ENCODE measurements around the gene SNRNP200.

SNRNP200 gene

DNA sequence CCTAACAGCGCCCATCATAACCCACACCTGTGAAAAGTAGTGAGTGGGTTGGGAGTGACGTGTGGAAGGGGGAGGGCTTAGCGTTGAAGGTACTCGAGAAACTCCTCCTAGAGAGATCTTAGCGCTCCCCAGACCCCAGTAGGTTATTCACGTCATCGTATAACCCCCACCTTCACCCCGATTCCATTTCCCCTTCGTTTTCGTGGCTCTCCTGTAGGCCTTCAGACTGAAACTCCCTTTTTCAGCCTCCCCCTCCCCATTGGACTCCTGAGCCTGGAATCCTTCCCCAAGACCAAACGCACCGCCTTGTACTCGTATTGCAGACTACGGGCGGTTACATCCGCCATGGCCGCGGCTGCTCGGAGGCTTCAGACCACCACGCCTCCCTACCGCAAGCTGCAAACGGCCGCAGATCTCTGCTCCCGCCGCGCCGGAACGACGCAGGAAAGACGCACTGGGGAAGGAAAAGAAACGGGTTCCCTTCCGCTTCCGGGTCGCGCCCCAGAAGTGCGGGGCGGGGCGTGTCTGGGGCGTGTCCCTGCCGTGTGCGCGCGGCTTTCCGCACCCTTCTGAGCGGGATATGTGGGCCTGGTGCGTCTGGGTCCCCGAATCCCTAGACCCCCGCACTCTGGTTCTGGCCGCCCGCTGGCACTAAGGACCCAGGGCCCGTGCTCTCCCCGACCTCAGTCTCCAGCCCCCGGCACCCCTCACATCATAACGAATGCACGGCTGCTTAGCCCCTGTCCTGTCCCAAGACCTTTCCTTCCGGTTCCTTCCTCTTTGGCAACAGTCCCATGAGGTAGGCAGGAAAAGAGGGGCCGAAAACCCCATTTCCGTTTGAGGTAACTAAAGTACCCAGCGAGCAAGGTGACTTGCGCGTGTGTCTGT, at the start of gene SNRNP200:
Gene SNRNP200, minus strand, starts transcription at position 456 of the 888 bp plus-strand sequence. Its CDS starts 109 bp downstream, at position 347.
- DNase-seq (ENCODE audit: low spot score): peak; percentile 85

- no peak for DNase-seq (ENCODE audit: low spot score)
These were observed 49.1 kb upstream of the SNRNP200 start for GRCh38 chr2:96354492-96354891.

DNA sequence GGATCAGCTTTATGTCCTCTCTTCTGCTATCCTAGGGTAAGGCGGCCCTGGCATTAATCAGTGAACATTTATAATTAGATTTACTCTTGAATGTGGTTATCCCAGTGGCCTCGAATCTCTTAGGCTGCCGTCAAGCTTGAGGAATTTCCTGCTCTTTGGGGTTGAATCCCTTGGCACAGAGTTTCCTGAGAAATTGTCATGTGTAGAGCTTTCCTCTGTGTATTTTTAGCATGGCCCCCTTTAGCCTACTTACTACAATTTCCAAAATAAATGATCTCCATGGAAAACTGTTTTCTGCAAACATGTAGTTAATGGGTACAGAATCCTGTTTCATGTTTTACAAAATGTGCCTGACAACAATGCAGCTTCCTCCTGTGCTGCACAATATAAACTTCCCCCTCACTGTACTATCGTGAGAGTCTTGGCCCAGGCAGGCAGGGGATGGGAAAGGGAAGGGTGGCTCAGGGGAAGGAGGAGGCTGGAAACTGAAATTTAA, 48.3 kb upstream of the SNRNP200 start:
- no peak for DNase-seq (ENCODE audit: low spot score)

GRCh38 chr2:96353032-96353561, 47.8 kb upstream of the SNRNP200 start:
- DNase-seq (ENCODE audit: low spot score): no peak

- no peak for DNase-seq (ENCODE audit: low spot score)
These were observed 42.0 kb upstream of the SNRNP200 start for GRCh38 chr2:96347395-96347794.

DNA sequence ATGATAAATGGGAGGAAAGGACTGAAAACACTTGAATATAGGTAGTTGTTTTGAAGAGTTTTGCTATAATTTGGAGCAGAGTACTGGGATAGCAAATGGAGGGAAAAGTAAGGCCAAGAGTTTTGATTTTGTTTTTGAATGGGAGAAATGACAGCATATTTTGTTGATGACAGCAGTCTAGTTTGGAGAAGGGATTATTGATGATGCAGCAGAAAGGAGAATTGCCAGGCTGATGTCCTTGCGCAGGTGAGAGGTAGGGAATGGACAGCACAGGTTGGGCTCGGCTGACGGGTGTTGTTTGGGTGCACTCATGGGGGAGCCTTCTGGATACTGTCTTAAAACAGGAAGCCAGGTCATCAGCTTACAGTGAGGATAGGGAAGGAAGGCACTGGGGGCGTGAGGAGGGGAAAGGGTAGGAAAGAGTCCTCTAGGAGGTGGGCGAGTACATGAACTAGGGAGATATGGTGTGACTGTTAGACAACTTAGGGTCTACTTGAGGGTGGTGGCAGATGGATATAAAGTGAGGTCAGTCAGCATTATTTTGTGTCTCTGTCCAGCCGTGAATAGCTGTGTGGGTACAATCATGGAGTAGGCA, 40.6 kb upstream of the SNRNP200 start:
- DNase-seq (ENCODE audit: low spot score): no peak

- DNase-seq (ENCODE audit: low spot score): no peak
These were observed 40.1 kb upstream of the SNRNP200 start for GRCh38 chr2:96345438-96345837.

GRCh38 chr2:96344011-96344410, 38.7 kb upstream of the SNRNP200 start:
- peak; percentile 25 for DNase-seq (ENCODE audit: low spot score)

DNA sequence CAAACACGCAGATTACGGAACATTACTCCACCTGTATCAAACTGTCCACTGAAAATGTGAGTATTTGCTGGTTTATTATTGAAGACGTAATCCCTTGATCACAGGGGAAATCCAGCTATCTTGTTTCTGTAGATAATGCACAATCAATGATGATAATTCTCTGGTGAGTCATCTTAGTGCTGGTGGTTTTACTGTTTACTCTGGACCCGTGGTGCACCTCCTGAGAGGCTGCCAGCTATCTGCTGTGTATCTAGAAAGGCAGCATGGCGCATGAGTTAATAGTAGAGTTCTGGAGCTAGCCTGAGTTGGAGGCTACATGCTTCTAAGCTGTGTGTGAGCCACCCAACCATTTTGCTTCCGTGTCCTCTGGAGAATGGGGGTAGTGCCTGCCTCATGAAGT, 36.7 kb upstream of the SNRNP200 start:
- DNase-seq (ENCODE audit: low spot score): no peak

GRCh38 chr2:96341641-96342040, 36.3 kb upstream of the SNRNP200 start:
- no peak for DNase-seq (ENCODE audit: low spot score)

DNA sequence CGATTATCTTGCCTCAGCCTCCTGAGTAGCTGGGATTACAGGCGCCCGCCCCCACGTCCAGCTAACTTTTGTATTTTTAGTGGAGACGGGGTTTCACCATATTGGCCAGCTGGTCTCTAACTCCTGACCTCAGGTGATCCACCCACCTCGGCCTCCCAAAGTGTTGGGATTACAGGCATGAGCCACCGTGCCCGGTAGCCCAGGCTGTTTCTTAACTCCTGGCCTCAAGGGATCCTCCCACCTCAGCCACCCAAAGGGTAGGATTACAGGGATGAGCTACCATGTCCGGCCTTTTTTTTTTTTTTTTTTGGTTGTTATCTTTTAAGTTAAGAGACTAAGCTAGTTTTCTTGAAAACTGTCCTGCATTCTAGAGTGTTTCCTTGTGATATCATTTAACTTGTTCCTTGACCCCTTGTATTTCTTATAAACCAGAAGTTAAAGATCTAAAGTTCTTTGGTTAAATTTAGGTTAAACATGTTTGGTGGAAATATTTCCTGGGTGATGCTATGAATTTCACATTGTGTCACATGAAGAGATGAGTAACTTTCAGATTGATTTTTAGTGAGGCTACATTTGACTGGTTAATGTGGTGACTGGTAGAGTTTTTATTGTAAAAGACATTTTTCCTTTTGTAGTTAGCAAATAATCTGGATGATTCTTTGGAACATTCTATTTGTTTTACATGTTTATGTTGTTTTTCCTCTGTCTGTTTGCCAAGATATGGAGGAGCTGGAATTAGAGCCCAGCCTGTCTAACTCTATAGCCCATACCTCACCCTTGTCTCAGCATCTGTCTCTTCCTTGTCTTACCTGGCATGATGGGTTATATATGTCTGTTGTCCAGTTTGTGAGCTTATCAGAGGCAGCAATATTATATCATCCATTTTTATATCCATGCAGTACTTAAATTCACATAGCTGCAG, 35.4 kb upstream of the SNRNP200 start:
- no peak for DNase-seq (ENCODE audit: low spot score)

DNA sequence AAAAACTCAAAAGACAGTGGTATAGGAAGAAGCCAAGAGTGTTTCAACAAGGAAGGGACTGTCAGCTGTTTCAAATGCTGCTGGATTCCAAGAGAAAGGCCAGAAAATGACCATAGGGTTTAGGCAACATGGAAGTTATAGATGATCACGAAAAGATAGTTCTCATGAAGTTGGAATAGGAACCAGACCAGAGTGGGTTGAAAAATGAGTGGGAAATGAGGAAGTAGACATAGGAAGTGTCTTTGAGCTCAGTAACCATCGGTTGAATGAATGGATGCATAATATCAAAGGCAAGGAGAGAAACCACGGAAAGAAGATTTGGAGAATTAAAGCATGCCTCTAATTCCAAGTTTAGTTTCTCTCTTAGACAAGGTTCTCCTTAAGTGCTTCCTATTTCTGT, 31.5 kb upstream of the SNRNP200 start:
- DNase-seq (ENCODE audit: low spot score): no peak

DNA sequence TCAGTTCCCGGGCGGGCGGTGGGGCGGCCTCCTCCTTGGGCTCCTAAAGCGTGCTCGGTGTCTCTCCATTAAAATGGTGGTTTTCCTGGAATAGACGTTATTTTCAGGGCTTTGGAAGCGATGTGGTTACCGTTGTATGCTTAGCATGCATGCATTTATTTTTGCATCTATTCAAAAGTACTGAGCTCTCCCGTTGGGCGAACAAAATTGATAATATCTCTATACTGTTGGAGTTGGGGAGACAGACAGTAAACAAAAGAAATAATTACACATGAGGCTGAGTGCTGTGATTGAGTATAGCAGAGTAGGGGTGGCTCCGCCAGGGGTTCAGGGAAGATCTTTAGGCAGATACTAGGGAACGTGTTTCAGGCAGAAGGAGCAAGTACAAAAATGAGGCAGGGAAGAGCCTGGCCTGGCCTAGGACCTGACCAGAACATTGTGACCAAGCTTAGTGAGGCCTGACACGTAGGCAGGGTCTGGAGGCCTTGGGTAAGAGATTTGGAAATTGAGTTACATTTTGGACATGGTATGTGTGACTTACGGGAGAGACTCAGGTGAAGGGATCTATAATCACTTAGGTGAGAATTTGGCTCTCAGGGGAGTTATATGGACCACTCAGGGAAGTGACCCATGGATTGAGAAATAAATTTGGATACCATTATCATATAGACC, 30.9 kb upstream of the SNRNP200 start:
- DNase-seq (ENCODE audit: low spot score): no peak

DNA sequence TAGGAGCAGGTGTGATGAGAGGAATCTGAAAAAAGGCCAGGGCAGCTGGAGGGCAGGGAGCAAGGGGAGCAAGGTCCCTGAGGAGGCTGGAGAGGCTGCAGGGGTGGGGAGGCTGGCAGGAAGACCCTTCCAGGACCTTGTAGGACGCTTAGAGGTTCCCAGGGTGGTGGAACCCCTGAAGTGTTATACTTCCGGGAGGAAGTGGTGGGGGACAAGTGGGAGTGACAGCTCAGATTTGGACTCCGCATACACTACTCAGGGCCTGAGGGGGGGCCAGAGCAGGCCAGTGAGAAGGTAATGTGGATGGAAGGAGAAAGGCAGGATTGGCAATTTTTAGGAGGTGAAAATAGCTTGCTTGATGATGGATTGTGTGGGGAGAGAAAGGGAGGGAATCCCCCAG, 28.4 kb upstream of the SNRNP200 start:
- no peak for DNase-seq (ENCODE audit: low spot score)

DNA sequence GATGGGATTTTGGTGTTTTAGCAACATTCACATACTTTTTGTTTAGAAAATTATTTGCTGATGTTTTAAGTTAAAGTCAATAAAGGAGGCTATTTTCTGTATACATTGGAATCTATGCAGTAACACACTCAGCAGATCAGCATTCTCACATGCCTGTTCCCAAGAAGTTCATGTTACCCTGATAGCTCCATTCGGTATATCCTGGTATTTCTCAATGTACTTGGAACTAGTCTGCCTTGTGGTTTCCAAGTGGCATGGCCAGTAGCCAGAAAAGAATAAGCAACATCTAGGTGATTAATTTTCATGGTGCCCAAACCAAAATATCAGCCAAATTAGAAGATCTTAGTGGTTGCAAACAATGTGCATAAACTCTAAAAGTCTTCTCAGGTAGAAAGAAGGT, 25.1 kb upstream of the SNRNP200 start:
- no peak for DNase-seq (ENCODE audit: low spot score)

DNA sequence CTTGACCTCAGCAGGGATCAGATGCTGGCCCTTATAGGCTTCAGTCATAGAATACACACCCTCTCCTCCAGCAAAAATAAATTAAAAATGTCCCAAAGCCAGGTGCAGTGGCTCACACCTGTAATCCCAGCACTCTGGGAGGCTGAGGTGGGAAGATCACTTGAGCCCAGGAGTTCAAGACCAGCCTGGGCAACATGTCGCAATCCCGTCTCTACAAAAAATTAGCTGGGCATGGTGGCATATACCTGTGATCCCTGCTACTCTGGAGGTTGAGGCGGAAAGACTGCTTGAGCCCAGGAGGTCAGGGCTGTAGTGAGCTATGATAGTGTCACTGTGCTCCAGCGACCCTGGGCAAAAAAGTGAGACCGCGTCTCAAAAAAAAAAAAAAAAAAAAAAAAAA, 24.5 kb upstream of the SNRNP200 start:
- no peak for DNase-seq (ENCODE audit: low spot score)

DNA sequence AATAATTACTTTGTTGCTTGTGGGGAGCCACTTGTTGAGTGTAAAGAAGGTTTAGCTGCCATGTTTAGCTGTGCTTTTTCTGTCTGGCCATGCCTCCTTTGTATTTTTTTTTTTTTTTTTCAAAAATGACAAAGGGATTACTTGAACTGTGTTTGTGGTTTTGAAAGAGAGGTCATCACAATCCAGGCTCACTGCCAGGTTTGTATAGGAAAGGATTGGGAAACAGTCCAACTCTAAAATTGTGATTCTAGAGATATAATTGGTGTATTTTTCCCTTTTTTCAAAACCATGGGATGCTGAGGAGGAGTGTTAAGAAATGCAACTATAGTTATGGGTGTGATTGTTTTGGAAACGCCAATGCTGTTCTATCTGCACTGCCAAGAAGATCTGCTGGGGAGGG, 24.1 kb upstream of the SNRNP200 start:
- no peak for DNase-seq (ENCODE audit: low spot score)

DNA sequence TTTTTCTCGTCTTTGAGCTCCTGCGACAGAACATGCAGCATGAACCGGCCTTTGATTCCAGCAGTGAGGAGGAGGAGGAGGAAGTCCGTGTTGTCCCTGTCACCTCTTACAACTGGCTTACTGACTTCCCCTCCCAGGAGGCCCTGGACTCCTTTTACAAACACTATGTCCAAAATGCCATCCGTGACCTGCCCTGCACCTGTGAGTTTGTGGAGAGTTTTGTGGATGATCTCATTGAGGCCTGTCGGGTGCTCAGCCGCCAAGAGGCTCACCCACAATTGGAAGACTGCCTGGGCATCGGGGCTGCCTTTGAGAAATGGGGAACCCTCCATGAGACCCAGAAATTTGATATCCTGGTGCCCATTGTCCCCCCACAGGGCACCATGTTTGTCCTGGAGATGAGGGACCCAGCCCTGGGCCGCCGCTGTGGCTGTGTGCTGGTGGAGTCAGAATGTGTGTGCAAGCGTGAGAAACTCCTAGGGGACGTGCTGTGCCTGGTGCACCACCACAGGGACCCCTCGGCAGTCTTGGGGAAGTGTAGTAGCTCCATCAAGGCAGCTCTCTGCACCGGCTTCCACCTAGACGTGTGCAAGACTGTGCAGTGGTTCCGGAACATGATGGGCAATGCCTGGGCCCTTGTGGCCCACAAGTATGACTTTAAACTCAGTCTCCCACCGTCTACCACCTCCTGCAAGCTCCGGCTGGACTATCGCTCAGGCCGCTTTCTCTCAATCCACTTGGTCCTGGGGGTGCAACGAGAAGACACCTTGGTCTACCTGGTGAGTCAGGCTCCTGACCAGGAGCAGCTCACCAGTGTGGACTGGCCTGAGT, 21.9 kb upstream of the SNRNP200 start:
- DNase-seq (ENCODE audit: low spot score): no peak

- no peak for DNase-seq (ENCODE audit: low spot score)
These were observed 21.2 kb upstream of the SNRNP200 start for GRCh38 chr2:96326564-96326963.

GRCh38 chr2:96325884-96326255, 20.5 kb upstream of the SNRNP200 start:
- DNase-seq (ENCODE audit: low spot score): peak; percentile 43
